ENCODE measurements around the gene CBFB. TPM values are rescaled to one million over a fixed set of nuclear protein-coding genes. Genes with fewer than 3 reads are reported as not detected.
A peak's percentile ranks its signal among the peaks of the same experiment; 100 is the strongest.

The CBFB gene
- total RNA-seq, 1 donor from 2014 or later, result 86.6 TPM

DNA sequence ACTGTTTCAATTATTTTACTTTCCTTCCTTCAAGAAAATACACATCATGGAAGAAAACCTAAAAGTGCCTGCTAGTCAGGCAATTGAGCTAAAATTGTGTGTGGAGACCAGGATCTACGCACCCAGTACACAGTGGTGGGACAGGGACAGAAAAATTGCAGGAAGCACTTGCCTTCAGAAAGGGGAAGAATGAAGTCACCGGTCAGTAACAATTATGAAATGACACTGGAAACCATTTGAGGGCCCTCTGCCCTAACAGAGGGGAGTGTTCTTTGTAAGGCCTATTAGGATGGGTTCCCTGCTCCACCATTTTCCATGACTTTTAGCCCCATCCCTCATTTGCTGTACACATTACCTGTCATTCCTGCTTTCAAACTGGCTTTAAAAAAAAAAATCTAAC is 76.3 kb downstream of the CBFB start:
- TF ChIP-seq CTCF (IDR thresholded peaks at IDR 0.05; ENCODE audit: unreplicated experiment), result no peak
- Mint-ChIP-seq H3K4me1 (ENCODE audit: low read depth) (peaks cover 5% of the 10 kb centered on the region), H3K27me3 (no peaks in the 10 kb centered on the region), H3K4me3 (ENCODE audit: low read depth) (no peak overlapping the region), H3K36me3 (ENCODE audit: insufficient read depth) (peaks cover 1% of the 10 kb centered on the region), H3K27ac (peak overlapping the region; percentile 78), H3K9me3 (ENCODE audit: low read depth) (no peaks in the 10 kb centered on the region)
- DNase-seq (ENCODE audit: low spot score, unreplicated experiment), result no peak

GRCh38 chr16:67105881-67106280 is 76.9 kb downstream of the CBFB start:
- H3K27ac Mint-ChIP-seq, result peak overlapping the region; percentile 25
- H3K36me3 Mint-ChIP-seq (ENCODE audit: insufficient read depth), result peaks cover 1% of the 10 kb centered on the region
- DNase-seq (ENCODE audit: low spot score, unreplicated experiment), result no peak
- H3K27me3 Mint-ChIP-seq, result no peaks in the 10 kb centered on the region
- H3K4me3 Mint-ChIP-seq (ENCODE audit: low read depth), result no peak overlapping the region
- H3K4me1 Mint-ChIP-seq (ENCODE audit: low read depth), result peaks cover 10% of the 10 kb centered on the region
- no peak for TF ChIP-seq CTCF (IDR thresholded peaks at IDR 0.05; ENCODE audit: unreplicated experiment)
- no peaks in the 10 kb centered on the region for H3K9me3 Mint-ChIP-seq (ENCODE audit: low read depth)

DNA sequence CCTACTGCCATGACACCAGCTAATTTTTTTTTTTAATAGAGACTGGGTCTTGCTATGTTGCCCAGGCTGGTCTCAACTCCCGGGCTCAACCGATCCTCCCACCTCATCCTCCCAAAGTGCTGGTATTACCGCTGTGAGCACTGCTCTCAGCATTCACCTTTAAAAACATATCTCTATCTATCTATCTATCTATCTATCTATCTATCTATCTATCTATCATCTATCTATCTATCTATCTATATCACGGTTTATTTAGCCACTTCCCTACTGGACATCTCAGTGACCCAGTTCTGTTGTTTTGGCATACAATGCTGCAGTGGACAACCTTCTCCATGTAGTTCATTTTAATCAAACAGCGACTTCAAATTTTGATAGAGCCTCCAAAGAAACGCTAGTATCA is 79.5 kb downstream of the CBFB start:
- H3K27me3 Mint-ChIP-seq, result no peaks in the 10 kb centered on the region
- H3K27ac Mint-ChIP-seq, result no peak overlapping the region
- no peaks in the 10 kb centered on the region for H3K9me3 Mint-ChIP-seq (ENCODE audit: low read depth)
- H3K36me3 Mint-ChIP-seq (ENCODE audit: insufficient read depth), result peaks cover 2% of the 10 kb centered on the region
- TF ChIP-seq CTCF (IDR thresholded peaks at IDR 0.05; ENCODE audit: unreplicated experiment), result no peak
- H3K4me1 Mint-ChIP-seq (ENCODE audit: low read depth), result peaks cover 18% of the 10 kb centered on the region
- DNase-seq (ENCODE audit: low spot score, unreplicated experiment), result no peak
- no peak overlapping the region for H3K4me3 Mint-ChIP-seq (ENCODE audit: low read depth)

GRCh38 chr16:67108931-67109406 is 80.0 kb downstream of the CBFB start:
- no peak for TF ChIP-seq CTCF (IDR thresholded peaks at IDR 0.05; ENCODE audit: unreplicated experiment)
- Mint-ChIP-seq H3K4me1 (ENCODE audit: low read depth) (peaks cover 18% of the 10 kb centered on the region), H3K9me3 (ENCODE audit: low read depth) (no peaks in the 10 kb centered on the region), H3K36me3 (ENCODE audit: insufficient read depth) (peaks cover 2% of the 10 kb centered on the region), H3K27ac (peak overlapping the region; percentile 96), H3K4me3 (ENCODE audit: low read depth) (peak overlapping the region; percentile 98), H3K27me3 (no peaks in the 10 kb centered on the region)
- no peak for DNase-seq (ENCODE audit: low spot score, unreplicated experiment)

GRCh38 chr16:67109407-67110135 is 80.6 kb downstream of the CBFB start, which contains the start of gene PHAF1:
Gene PHAF1, plus strand, starts transcription at chr16:67109941. Its CDS starts 235 bp downstream, at chr16:67110176.
- H3K9me3 Mint-ChIP-seq (ENCODE audit: low read depth), result no peaks in the 10 kb centered on the region
- no peak for TF ChIP-seq CTCF (IDR thresholded peaks at IDR 0.05; ENCODE audit: unreplicated experiment)
- peaks cover 18% of the 10 kb centered on the region for H3K4me1 Mint-ChIP-seq (ENCODE audit: low read depth)
- H3K36me3 Mint-ChIP-seq (ENCODE audit: insufficient read depth), result peaks cover 2% of the 10 kb centered on the region
- DNase-seq (ENCODE audit: low spot score, unreplicated experiment), result peak; percentile 98
- H3K27me3 Mint-ChIP-seq, result no peaks in the 10 kb centered on the region
- H3K4me3 Mint-ChIP-seq (ENCODE audit: low read depth), result peak within 1 kb of the TSS; percentile 98
- H3K27ac Mint-ChIP-seq, result peak within 1 kb of the TSS; percentile 96
